RWPE2 (cell line): ENCODE data around the gene TRIM47.

ENCODE experiments used
- ATAC-seq: fragments of 200-7000 bp; cut with Tn5 transposase; 3 replicates; pipeline ENCODE4 v1.9.1; 2021; ENCODE audit warnings: low read depth
- DNase-seq: peaks from one replicate; pipeline ENCODE4 v3.0.0-alpha.2; 2020; ENCODE audit warnings: low spot score
- H3K27ac ChIP-seq: fragments of 450-650 bp; 2 replicates; pipeline ENCODE4 v1.5.1; 2017; ENCODE audit warnings: mild to moderate bottlenecking; ENCODE audit not compliant: poor library complexity, severe bottlenecking
- H3K27me3 ChIP-seq: fragments of 250-450 bp; sonication (Bioruptor Pico); 2 replicates; pipeline ENCODE4 v1.5.1; 2021; ENCODE audit warnings: mild to moderate bottlenecking, moderate library complexity; ENCODE audit not compliant: insufficient read depth, poor library complexity, severe bottlenecking
- H3K36me3 ChIP-seq: fragments of 250-450 bp; sonication (Bioruptor Pico); 2 replicates; pipeline ENCODE4 v1.5.1; 2020; ENCODE audit warnings: low read depth, mild to moderate bottlenecking, moderate library complexity
- H3K4me1 ChIP-seq: fragments of 250-450 bp; sonication (Bioruptor Pico); 2 replicates; pipeline ENCODE4 v1.5.1; 2021; ENCODE audit warnings: mild to moderate bottlenecking, moderate library complexity; ENCODE audit not compliant: insufficient read depth, poor library complexity, severe bottlenecking
- H3K4me3 ChIP-seq: fragments of 250-450 bp; sonication (Bioruptor Pico); 2 replicates; pipeline ENCODE4 v1.5.1; 2021; ENCODE audit warnings: mild to moderate bottlenecking, moderate library complexity; ENCODE audit not compliant: severe bottlenecking
- H3K9me3 ChIP-seq: fragments of 250-450 bp; sonication (Bioruptor Pico); 2 replicates; pipeline ENCODE4 v1.5.1; 2021; ENCODE audit warnings: mild to moderate bottlenecking, moderate library complexity; ENCODE audit not compliant: severe bottlenecking
- CTCF ChIP-seq: fragments of 450-650 bp; IDR thresholded peaks from one replicate; pipeline ENCODE4 v1.5.1; 2017; ENCODE audit warnings: mild to moderate bottlenecking, moderate library complexity; ENCODE audit not compliant: poor library complexity, severe bottlenecking

The TRIM47 gene

GRCh38 chr17:75899353-75899752 lies 21.0 kb upstream of the TRIM47 start:
- Histone ChIP-seq H3K27me3 (no peaks in the 10 kb centered on the region), H3K4me3 (no peak overlapping the region), H3K9me3 (no peaks in the 10 kb centered on the region), H3K4me1 (peaks cover 13% of the 10 kb centered on the region), H3K27ac (no peak overlapping the region), H3K36me3 (peaks cover 54% of the 10 kb centered on the region)
- no peak for DNase-seq
- TF ChIP-seq CTCF = no peak
- ATAC-seq = no peak

- no peak overlapping the region for H3K4me3 ChIP-seq
- DNase-seq (no peak), ATAC-seq (no peak)
- H3K4me1 ChIP-seq = peaks cover 11% of the 10 kb centered on the region
- no peak overlapping the region for H3K27ac ChIP-seq
- peaks cover 54% of the 10 kb centered on the region for H3K36me3 ChIP-seq
- TF ChIP-seq CTCF = no peak
- H3K9me3 ChIP-seq = no peaks in the 10 kb centered on the region
- H3K27me3 ChIP-seq = no peaks in the 10 kb centered on the region
Observed at GRCh38 chr17:75898791-75899190, 20.4 kb upstream of the TRIM47 start.

- no peak overlapping the region for H3K4me3 ChIP-seq
- peaks cover 49% of the 10 kb centered on the region for H3K36me3 ChIP-seq
- H3K4me1 ChIP-seq = peaks cover 9% of the 10 kb centered on the region
- DNase-seq (no peak), ATAC-seq (no peak)
- H3K9me3 ChIP-seq = no peaks in the 10 kb centered on the region
- no peak for TF ChIP-seq CTCF
- no peaks in the 10 kb centered on the region for H3K27me3 ChIP-seq
- H3K27ac ChIP-seq = no peak overlapping the region
Observed at GRCh38 chr17:75898065-75898464, 19.7 kb upstream of the TRIM47 start.

GRCh38 chr17:75897160-75898019 lies 19.0 kb upstream of the TRIM47 start:
- Histone ChIP-seq H3K27ac (peak overlapping the region; percentile 76), H3K4me1 (peaks cover 9% of the 10 kb centered on the region), H3K4me3 (peak overlapping the region; percentile 81), H3K36me3 (peaks cover 43% of the 10 kb centered on the region), H3K27me3 (no peaks in the 10 kb centered on the region), H3K9me3 (no peaks in the 10 kb centered on the region)
- ATAC-seq (no peak), DNase-seq (peak; percentile 66)
- no peak for TF ChIP-seq CTCF
